Uterus (tissue), 2 donors: Measurements from ENCODE around the gene COL4A1.

Experiments used
- CTCF ChIP-seq, 4 experiments: fragments of 200-600 bp in 2 of 4; fragments of 450-650 bp in 2 of 4; sonication (generic) in 2 of 4; IDR thresholded peaks; one replicate each; pipeline ENCODE4 v1.5.1; 2016 to 2019; ENCODE audit warnings: antibody characterized with exemption in 4 of 4, mild to moderate bottlenecking in 2 of 4, moderate library complexity in 1 of 4
- POLR2A ChIP-seq, 2 donors: fragments of 450-650 bp; IDR thresholded peaks; one replicate each; pipeline ENCODE4 v1.6.1; 2016; ENCODE audit warnings: antibody characterized with exemption in 2 of 2, mild to moderate bottlenecking in 1 of 2, moderate library complexity in 1 of 2

- no peak for TF ChIP-seq CTCF (IDR thresholded peaks at IDR 0.05)
- no peak for TF ChIP-seq POLR2A (IDR thresholded peaks at IDR 0.05)
These were observed 170.0 kb downstream of the COL4A1 start for GRCh38 chr13:110136660-110137585.
